GM12878 (cell line): ENCODE measurements around the gene C19orf12. TPM values are rescaled to one million over a fixed set of nuclear protein-coding genes. Genes with fewer than 3 reads are reported as not detected.

ENCODE experiments used
- ATAC-seq: fragments of 200-7000 bp; cut with Tn5 transposase; 3 replicates; pipeline ENCODE4 v1.9.1; 2020; ENCODE audit warnings: mild to moderate bottlenecking, moderate library complexity
- BruUV-seq: library from RNA; stranded (reverse); fragments of 400-500 nt; replicated peaks from 2 replicates; lab custom pipeline; 2021; lab: Mats Ljungman, UMichigan
- CTCF ChIA-PET: fragments of 300-600 bp; sonication (Branson Sonifier 250); formaldehyde crosslinking; extraction: SDS; loops from one replicate; lab custom pipeline; 2021; ENCODE audit warnings: inconsistent platforms; lab: Yijun Ruan, JAX
- POLR2A ChIA-PET: fragments of 350-600 bp; formaldehyde crosslinking; extraction: SDS; loops from one replicate; lab custom pipeline; 2021; ENCODE audit warnings: inconsistent platforms; lab: Charles Lee
- RAD21 ChIA-PET: fragments of 300-600 bp; sonication (Branson Sonifier 250); formaldehyde crosslinking; loops from one replicate; lab custom pipeline; 2023; ENCODE audit warnings: antibody characterized with exemption; ENCODE audit not compliant: unreplicated experiment; lab: Charles Lee
- SMC1A ChIA-PET: fragments of 300-600 bp; sonication (Branson Sonifier 250); formaldehyde crosslinking; loops from one replicate; lab custom pipeline; 2023; ENCODE audit not compliant: unreplicated experiment, uncharacterized antibody; lab: Charles Lee
- DNase-seq: peaks from one replicate; pipeline ENCODE4 v3.0.0-alpha.2; 2011; ENCODE audit warnings: low read depth, low spot score
- FAIRE-seq: peaks from 3 replicates; lab custom pipeline; 2011; peaks lifted over from hg19 to GRCh38; lab: Jason Lieb, UNC
- H2AFZ ChIP-seq: 2 replicates; pipeline ENCODE4 v1.6.0; 2011; ENCODE audit warnings: low read depth, low read length, control low read depth; ENCODE audit not compliant: control insufficient read depth
- H3K27ac ChIP-seq: 2 replicates; pipeline ENCODE4 v1.5.1; 2011; ENCODE audit warnings: control low read depth; ENCODE audit not compliant: control insufficient read depth, insufficient read depth
- H3K27me3 ChIP-seq, 2 experiments: replicated peaks in 1 of 2; 2 replicates each; pipeline versions ENCODE4 v1.6.0 to v1.6.1; 2011; ENCODE audit warnings: low read length in 1 of 2; ENCODE audit not compliant: control insufficient read depth in 2 of 2, insufficient read depth in 2 of 2
- H3K36me3 ChIP-seq, 2 experiments: 2 replicates each; pipeline ENCODE4 v1.5.1; 2011; ENCODE audit warnings: low read length in 1 of 2; ENCODE audit not compliant: control insufficient read depth in 2 of 2, insufficient read depth in 2 of 2
- H3K4me1 ChIP-seq: 2 replicates; pipeline ENCODE4 v1.6.1; 2011; ENCODE audit warnings: mild to moderate bottlenecking, low read length, moderate library complexity, mixed read lengths; ENCODE audit not compliant: control insufficient read depth, insufficient read depth
- H3K4me2 ChIP-seq: 2 replicates; pipeline ENCODE4 v1.6.0; 2011; ENCODE audit warnings: control low read depth; ENCODE audit not compliant: control insufficient read depth, insufficient read depth
- H3K4me3 ChIP-seq: fragments of 200-600 bp; sonication (generic); 2 replicates; pipeline ENCODE4 v1.5.1; 2016
- H3K79me2 ChIP-seq: 2 replicates; pipeline ENCODE4 v1.6.0; 2011; ENCODE audit warnings: low read length; ENCODE audit not compliant: control insufficient read depth, insufficient read depth
- H3K9ac ChIP-seq: 2 replicates; pipeline ENCODE4 v1.8.0; 2011; ENCODE audit warnings: low read length, control low read depth, mixed read lengths; ENCODE audit not compliant: control insufficient read depth, insufficient read depth
- H3K9me3 ChIP-seq: replicated peaks from 3 replicates; pipeline ENCODE4 v1.5.1; 2011; ENCODE audit warnings: mild to moderate bottlenecking, low read length; ENCODE audit not compliant: control insufficient read depth, insufficient read depth
- H4K20me1 ChIP-seq: 2 replicates; pipeline ENCODE4 v1.6.0; 2011; ENCODE audit not compliant: control insufficient read depth, insufficient read depth
- BACH1 ChIP-seq: fragments of 450-650 bp; IDR thresholded peaks from 2 replicates; pipeline ENCODE4 v1.6.1; 2017; ENCODE audit warnings: mild to moderate bottlenecking, borderline replicate concordance
- CBX5 ChIP-seq: sonication (generic); IDR thresholded peaks from 2 replicates; pipeline ENCODE4 v1.6.1; 2016; ENCODE audit warnings: low read depth, moderate library complexity, mild to moderate bottlenecking, inconsistent platforms
- CTCF ChIP-seq, 3 experiments: IDR thresholded peaks in 2 of 3; conservative IDR thresholded peaks in 1 of 3; 2 replicates each; pipeline ENCODE4 v1.5.1; 2011; ENCODE audit warnings: low read depth in 3 of 3, low read length in 3 of 3, mild to moderate bottlenecking in 3 of 3, control low read depth in 2 of 3, moderate library complexity in 2 of 3, inconsistent platforms in 1 of 3, mixed read lengths in 1 of 3; ENCODE audit not compliant: control insufficient read depth in 2 of 3, insufficient read depth in 1 of 3; ENCODE audit errors: extremely low read depth in 1 of 3
- IKZF1 ChIP-seq: fragments of 450-650 bp; conservative IDR thresholded peaks from 2 replicates; pipeline ENCODE4 v1.6.1; 2017; ENCODE audit warnings: antibody characterized with exemption, mild to moderate bottlenecking
- IRF4 ChIP-seq: IDR thresholded peaks from 2 replicates; pipeline ENCODE4 v1.6.1; 2011; ENCODE audit warnings: low read depth, low read length
- KLF5 ChIP-seq: fragments of 450-650 bp; IDR thresholded peaks from 2 replicates; pipeline ENCODE4 v1.6.1; 2014; ENCODE audit warnings: mild to moderate bottlenecking; ENCODE audit not compliant: partially characterized antibody
- POLR2AphosphoS5 ChIP-seq: IDR thresholded peaks from 2 replicates; pipeline ENCODE4 v1.6.1; 2011; ENCODE audit warnings: mild to moderate bottlenecking, low read length, inconsistent platforms
- RAD21 ChIP-seq: IDR thresholded peaks from 2 replicates; pipeline ENCODE4 v1.6.1; 2011; ENCODE audit warnings: mild to moderate bottlenecking, low read depth, low read length, moderate library complexity; ENCODE audit not compliant: insufficient read depth
- RELB ChIP-seq: fragments of 450-650 bp; IDR thresholded peaks from 2 replicates; pipeline ENCODE4 v1.6.1; 2017; ENCODE audit warnings: low read depth, mild to moderate bottlenecking, moderate library complexity
- SIN3A ChIP-seq: IDR thresholded peaks from 2 replicates; pipeline ENCODE4 v1.6.1; 2012; ENCODE audit warnings: low read depth, low read length, improper control_type of control experiment
- SMC3 ChIP-seq: IDR thresholded peaks from 2 replicates; pipeline ENCODE4 v1.6.1; 2011; ENCODE audit warnings: low read length, improper control_type of control experiment, borderline replicate concordance
- YY1 ChIP-seq: IDR thresholded peaks from 2 replicates; pipeline ENCODE4 v1.6.1; 2011; ENCODE audit warnings: low read depth, mild to moderate bottlenecking, low read length
- WGBS: methylation state at CpG from one replicate; pipeline ENCODE4 v1.1.6; 2016; ENCODE audit warnings: low lambda C conversion rate; ENCODE audit not compliant: insufficient replicate concordance, insufficient coverage; ENCODE audit errors: missing lambda C conversion rate; 5-methylcytosine and 5-hydroxymethylcytosine counted together
- in situ Hi-C: fragments of 300-500 bp; cut with MboI; formaldehyde crosslinking; loops from 9 replicates; pipeline ENCODE4 v1.14.3; 2018; ENCODE audit warnings: mixed read lengths
- intact Hi-C: fragments of 100-400 bp; cut with micrococcal nuclease; formaldehyde crosslinking; loops from one replicate; pipeline ENCODE4 v1.14.2; 2022; ENCODE audit not compliant: unreplicated experiment
- polyA plus RNA-seq, 11 experiments: library from polyadenylated mRNA; depleted of rRNA in 4 of 11; unstranded in 6 of 11; stranded (reverse) in 5 of 11; fragments of >200 nt; fragmentation: Nextera tagmentation in 4 of 11; fragmentation: Illumina TruSeq in 1 of 11; extraction: Ambion mirVana in 4 of 11; extraction: Trizol in 1 of 11; gene quantifications; 1 replicate in 1 of 11; 2 replicates in 10 of 11; pipeline versions ENCODE4 v1.2.1 to v1.2.3, GENCODE V29; 2011 to 2016; ENCODE audit warnings: inconsistent platforms in 2 of 11, missing spikeins in 2 of 11, low read depth in 1 of 11
- total RNA-seq, 4 experiments: library from RNA; depleted of rRNA in 3 of 4; stranded (reverse); fragments of >200 nt in 3 of 4; fragmentation: Illumina TruSeq in 1 of 4; extraction: Trizol in 1 of 4; gene quantifications; 2 replicates each; pipeline versions ENCODE4 v1.2.1 to v1.2.3, GENCODE V29; 2013 to 2021

Gene C19orf12
- total and polyA plus RNA-seq, 10 of the 15 experiments (the other 5 are each of a cell fraction or from before 2014, with no cell fraction given) = 2.3 to 23.5 (median 20.3) TPM

GRCh38 chr19:29694161-29694560 is 20.9 kb downstream of the C19orf12 start:
- H3K27me3 ChIP-seq = no peaks in the 10 kb centered on the region
- ChIA-PET CTCF (interaction anchor here (0.9 to 7.2 kb wide), 13 partner anchors 9 to 272 kb away, joined by 3 to 112 read pairs (median 5); partner anchors contain the start of genes C19orf12, PLEKHF1 and POP4), SMC1A (interaction anchor here (0.7 to 1.7 kb wide), 4 partner anchors 21 to 83 kb away, joined by 3 to 17 read pairs (median 4); partner anchors contain the start of gene C19orf12), RAD21 (interaction anchor here (0.9 to 1.6 kb wide), 5 partner anchors 19 to 85 kb away, joined by 3 to 25 read pairs (median 4); partner anchors contain the start of gene C19orf12), POLR2A (no interaction called here)
- H3K36me3 ChIP-seq = no peaks in the 10 kb centered on the region
- no peaks in the 10 kb centered on the region for H3K79me2 ChIP-seq
- in situ Hi-C loops (loop anchor here (5.0 kb wide), 1 partner anchor 87 kb away; the partner anchor contains the start of gene POP4), intact Hi-C loops (loop anchor here (1.0 to 2.0 kb wide), 2 partner anchors 22 to 27 kb away; no protein-coding TSS in a partner anchor)
- no peak overlapping the region for H3K4me2 ChIP-seq
- no peaks in the 10 kb centered on the region; the same call in 1 of the 2 replicates for H3K4me1 ChIP-seq
- FAIRE-seq (no peak), ATAC-seq (no peak), DNase-seq (no peak)
- no peak overlapping the region for H3K27ac ChIP-seq
- WGBS = 98% methylated on average over 5 of the region's 5 CpGs
- no TSS peak for BruUV-seq
- H4K20me1 ChIP-seq = no peaks in the 10 kb centered on the region
- no peak overlapping the region for H2AFZ ChIP-seq
- peaks cover 5% of the 10 kb centered on the region; the same call in 2 of the 3 replicates for H3K9me3 ChIP-seq
- H3K9ac ChIP-seq = no peak overlapping the region
- TF ChIP-seq POLR2AphosphoS5 = no peak
- no peak overlapping the region for H3K4me3 ChIP-seq

- Histone ChIP-seq H4K20me1 (no peaks in the 10 kb centered on the region), H3K4me3 (no peak overlapping the region), H3K4me1 (no peaks in the 10 kb centered on the region; the same call in 1 of the 2 replicates), H3K9me3 (peaks cover 5% of the 10 kb centered on the region; the same call in 2 of the 3 replicates), H2AFZ (peak overlapping the region; percentile 77), H3K27me3 (no peaks in the 10 kb centered on the region), H3K9ac (no peak overlapping the region), H3K36me3 (no peaks in the 10 kb centered on the region), H3K4me2 (no peak overlapping the region), H3K27ac (peak overlapping the region; percentile 54; the same call in 1 of the 2 replicates), H3K79me2 (no peaks in the 10 kb centered on the region)
- intact Hi-C loops = loop anchor here (1.0 kb wide), 1 partner anchor 81 kb away; no protein-coding TSS in a partner anchor
- ATAC-seq (peak; percentile 75), FAIRE-seq (peak; percentile 87), DNase-seq (no peak)
- POLR2A ChIA-PET = no interaction called here
- SMC1A ChIA-PET = interaction anchor here (1.2 to 4.3 kb wide), 2 partner anchors 25 to 80 kb away, joined by 4 to 26 read pairs; partner anchors contain the start of gene PLEKHF1
- TF ChIP-seq RAD21 (peak; percentile 76), KLF5 (peak; percentile 15), SIN3A (no peak), BACH1 (peak; percentile 91; the same call in 1 of the 2 replicates), CTCF (IDR thresholded peaks at IDR 0.05 in 2 of 3, conservative IDR thresholded peaks at IDR 0.05 in 1 of 3; ENCODE audit: control insufficient read depth in 2 of 3, extremely low read depth in 1 of 3, insufficient read depth in 1 of 3, low read depth in 3 of 3, low read length in 3 of 3) (peak; percentile 38 to 57 (median 43); a peak in 4 of 6 replicates), RELB (no peak), YY1 (peak; percentile 67; the same call in 1 of the 2 replicates), CBX5 (peak; percentile 90), SMC3 (peak; percentile 68), IRF4 (0 out of 2 replicates have a peak, but pooled peaks have one; percentile 9), IKZF1 (peak; percentile 29; the same call in 1 of the 2 replicates)
- in situ Hi-C loops = loop anchor here (5.0 kb wide), 1 partner anchor 84 kb away; the partner anchor contains the start of gene POP4
- RAD21 ChIA-PET = interaction anchor here (0.6 to 1.8 kb wide), 4 partner anchors 24 to 81 kb away, joined by 3 to 8 read pairs (median 4); partner anchors contain the start of gene C19orf12
- no TSS peak for BruUV-seq
- 45% methylated on average over 2 of the region's 2 CpGs for WGBS
- CTCF ChIA-PET = interaction anchor here (0.7 to 7.2 kb wide), 8 partner anchors 13 to 92 kb away, joined by 3 to 112 read pairs (median 3); partner anchors contain the start of gene POP4
These were observed 24.2 kb downstream of the C19orf12 start for GRCh38 chr19:29690842-29691241.
